Heart left ventricle (tissue), 16 donors: ENCODE results near the gene DEUP1. TPM values are rescaled to one million over a fixed set of nuclear protein-coding genes. Genes with fewer than 3 reads are reported as not detected.
A peak's percentile ranks its signal among the peaks of the same experiment; 100 is the strongest.

Source experiments
- ATAC-seq, 4 donors: fragments of 200-7000 bp; cut with Tn5 transposase; one replicate each; pipeline ENCODE4 v1.9.1; 2020 to 2022; ENCODE audit warnings: moderate library complexity in 4 of 4, mild to moderate bottlenecking in 3 of 4, moderate number of reproducible peaks in 1 of 4
- DNase-seq, 5 donors: peaks; one replicate each; pipeline ENCODE4 v3.0.0-alpha.2; 2020
- H3K27ac ChIP-seq, 12 donors: fragments of 200-600 bp; sonication (generic) in 4 of 12; one replicate each; pipeline versions ENCODE4 v1.5.0 to v1.8.0; 2016 to 2022; ENCODE audit warnings: mild to moderate bottlenecking in 2 of 12
- H3K27me3 ChIP-seq, 9 donors: fragments of 200-600 bp; sonication (generic) in 2 of 9; one replicate each; pipeline versions ENCODE4 v1.5.1 to v1.8.0; 2016 to 2022; ENCODE audit warnings: mild to moderate bottlenecking in 3 of 9
- H3K36me3 ChIP-seq, 9 donors: fragments of 200-600 bp; sonication (generic) in 2 of 9; one replicate each; pipeline versions ENCODE4 v1.5.0 to v1.8.0; 2018 to 2022; ENCODE audit warnings: mild to moderate bottlenecking in 2 of 9
- H3K4me1 ChIP-seq, 12 donors: fragments of 200-600 bp; sonication (generic) in 4 of 12; one replicate each; pipeline versions ENCODE4 v1.5.0 to v1.8.0; 2016 to 2022; ENCODE audit warnings: mild to moderate bottlenecking in 3 of 12
- H3K4me3 ChIP-seq, 12 donors: fragments of 200-600 bp; sonication (generic) in 4 of 12; one replicate each; pipeline versions ENCODE4 v1.5.0 to v1.8.0; 2017 to 2022; ENCODE audit warnings: mild to moderate bottlenecking in 9 of 12, moderate library complexity in 4 of 12
- H3K9me3 ChIP-seq, 12 donors: fragments of 200-600 bp; sonication (generic) in 4 of 12; one replicate each; pipeline versions ENCODE4 v1.5.0 to v1.8.0; 2016 to 2022; ENCODE audit warnings: mild to moderate bottlenecking in 1 of 12
- POLR2A ChIP-seq, 2 donors: fragments of 450-650 bp; IDR thresholded peaks; one replicate each; pipeline ENCODE4 v1.6.1; 2017; ENCODE audit warnings: antibody characterized with exemption in 2 of 2, mild to moderate bottlenecking in 2 of 2, moderate library complexity in 2 of 2
- WGBS, 4 donors: extraction: QIAGEN DNeasy Blood & Tissue Kit in 2 of 4; methylation state at CpG; one replicate each; pipeline versions ENCODE4 v1.1.5 to v1.1.7; 2013 to 2018; 5-methylcytosine and 5-hydroxymethylcytosine counted together
- intact Hi-C, 10 donors: fragments of 100-400 bp; cut with DNase I; formaldehyde crosslinking; loops; one replicate each; pipeline versions ENCODE4 v1.11.1 to v1.14.2; 2022
- polyA plus RNA-seq, 2 donors: library from polyadenylated mRNA; stranded (reverse); fragments of 200-250 nt; gene quantifications; one replicate each; pipeline ENCODE4 v1.2.3, GENCODE V29; 2013
- total RNA-seq, 9 donors: library from RNA; depleted of rRNA in 2 of 9; stranded (reverse); fragments of >200 nt in 2 of 9; fragmentation: NEBNext Ultra II Directional in 3 of 9; extraction: Animal tissue kit (Norgen Biotek cat#: 25700) in 3 of 9; gene quantifications; one replicate each; pipeline versions ENCODE4 v1.1.0 to v1.2.4, GENCODE V29; 2016 to 2023
- TF ChIP-seq, protein P1 (sequence below), 12 donors: fragments of 200-600 bp; sonication (generic) in 4 of 12; IDR thresholded peaks; one replicate each; pipeline versions ENCODE4 v1.5.0 to v1.8.0; 2018 to 2022; ENCODE audit warnings: antibody characterized with exemption in 12 of 12, mild to moderate bottlenecking in 5 of 12
- donor health status: ischemic (EF 13 %, LVEDD 7.1; RV severe dilation, severe dysfunction).
- donor health status: healthy with polysubstance abuse.
- donor health status: DM: no; HTN: yes; CAD: no.
- donor health status: DM: no; HTN: no; CAD: no.
- donor health status: ischemic (EF 25% LVEDD 6.9; RV normal size, moderate dysfunction).
- donor health status: ischemic (EF 25% LVEDD 5.7; RV mildly dilated, moderate dysfunction).
- donor health status: healthy.
- donor health status: DM: yes; HTN: yes; CAD: no.
- donor health status: ischemic (EF 35%, LVEDD 5.7; RV mildly dilated, moderate dysfunction).
- donor health status: nonischemic (EF 11% LVEDD 7.7; RV severe dilation, severe dysfunction).
- donor health status: DM: yes; HTN: yes; CAD: no.
- donor health status: PGD.
- donor health status: ischemic (EF 29% LVEDD 5.4; RV normal size, mild dysfunction).
- donor health status: nonischemic (EF 23%, LVEDD 6.1; RV moderate dilation, normal function).

The DEUP1 gene
- total and polyA plus RNA-seq, 11 donors: not detected

DNA sequence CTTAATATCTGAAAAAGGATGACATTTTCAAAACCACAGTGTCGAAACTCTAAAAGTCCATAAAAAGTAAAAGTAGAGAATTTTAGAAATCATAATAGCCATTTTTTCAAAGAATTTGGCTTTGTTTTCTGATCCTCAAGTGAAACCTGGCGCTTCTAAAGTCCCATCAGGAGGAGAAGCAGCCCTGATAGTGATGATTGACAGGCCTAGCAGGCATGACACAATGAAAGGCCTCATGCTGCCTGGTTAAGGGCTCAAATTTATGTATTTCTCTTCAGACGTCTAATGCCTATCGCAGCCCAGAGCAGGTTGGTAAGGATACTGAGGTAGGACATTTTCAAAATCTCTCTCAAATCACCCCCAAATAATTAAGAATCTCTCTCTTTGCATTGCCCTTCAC, 3.9 kb upstream of the DEUP1 start:
- no peaks in the 10 kb centered on the region for H3K9me3 ChIP-seq
- peaks cover 0 to 12% (median 0%) of the 10 kb centered on the region in 12 donors for H3K4me1 ChIP-seq
- no peak overlapping the region for H3K4me3 ChIP-seq
- peaks cover 0 to 25% (median 7%) of the 10 kb centered on the region in 9 donors for H3K27me3 ChIP-seq
- H3K36me3 ChIP-seq: no peaks in the 10 kb centered on the region
- H3K27ac ChIP-seq: no peak overlapping the region
- 90 to 95% (median 92%) methylated on average over 4 of the region's 4 CpGs for WGBS, 4 donors
- intact Hi-C loops: no loop called here
- no peak for ATAC-seq
- TF ChIP-seq, protein P1, sequence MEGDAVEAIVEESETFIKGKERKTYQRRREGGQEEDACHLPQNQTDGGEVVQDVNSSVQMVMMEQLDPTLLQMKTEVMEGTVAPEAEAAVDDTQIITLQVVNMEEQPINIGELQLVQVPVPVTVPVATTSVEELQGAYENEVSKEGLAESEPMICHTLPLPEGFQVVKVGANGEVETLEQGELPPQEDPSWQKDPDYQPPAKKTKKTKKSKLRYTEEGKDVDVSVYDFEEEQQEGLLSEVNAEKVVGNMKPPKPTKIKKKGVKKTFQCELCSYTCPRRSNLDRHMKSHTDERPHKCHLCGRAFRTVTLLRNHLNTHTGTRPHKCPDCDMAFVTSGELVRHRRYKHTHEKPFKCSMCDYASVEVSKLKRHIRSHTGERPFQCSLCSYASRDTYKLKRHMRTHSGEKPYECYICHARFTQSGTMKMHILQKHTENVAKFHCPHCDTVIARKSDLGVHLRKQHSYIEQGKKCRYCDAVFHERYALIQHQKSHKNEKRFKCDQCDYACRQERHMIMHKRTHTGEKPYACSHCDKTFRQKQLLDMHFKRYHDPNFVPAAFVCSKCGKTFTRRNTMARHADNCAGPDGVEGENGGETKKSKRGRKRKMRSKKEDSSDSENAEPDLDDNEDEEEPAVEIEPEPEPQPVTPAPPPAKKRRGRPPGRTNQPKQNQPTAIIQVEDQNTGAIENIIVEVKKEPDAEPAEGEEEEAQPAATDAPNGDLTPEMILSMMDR (IDR thresholded peaks at IDR 0.05): no peak
- TF ChIP-seq POLR2A (IDR thresholded peaks at IDR 0.05): no peak
- no peak for DNase-seq

DNA sequence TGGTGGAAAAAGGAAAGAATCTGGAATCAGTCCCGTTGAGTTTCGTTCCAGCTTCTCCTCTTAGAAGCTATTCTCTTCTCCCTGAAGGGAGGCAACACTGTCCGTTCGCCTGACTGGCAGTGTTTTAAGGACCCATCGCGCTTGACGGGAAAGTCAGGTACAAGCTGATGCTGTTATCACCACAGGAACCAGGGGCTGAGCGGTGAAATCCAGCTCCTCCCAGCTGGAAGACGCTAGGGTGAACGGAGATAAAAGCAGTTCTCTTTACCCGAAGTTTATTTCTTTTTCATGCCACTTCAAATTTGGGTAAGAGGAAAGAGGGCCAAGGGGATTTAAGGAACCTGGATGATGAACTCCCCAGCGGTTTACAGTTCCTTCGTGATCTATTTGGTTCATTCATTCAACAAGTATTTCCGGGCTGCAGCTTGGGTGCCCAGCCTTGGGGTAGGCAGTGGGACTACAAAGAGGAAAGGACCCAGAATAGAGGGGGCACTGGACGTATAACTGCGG, 551 bp upstream of the DEUP1 start:
- H3K36me3 ChIP-seq: no peaks in the 10 kb centered on the region
- WGBS, 4 donors: 5 to 9% (median 7%) methylated on average over 16 of the region's 16 CpGs
- DNase-seq (no peak), ATAC-seq (no peak)
- H3K27me3 ChIP-seq: peaks cover 0 to 26% (median 7%) of the 10 kb centered on the region in 9 donors
- intact Hi-C loops: loop anchor here in 2 of 10 donors (5.0 to 10.0 kb wide), 2 partner anchors 65 to 217 kb away; no protein-coding TSS in a partner anchor
- no peak for TF ChIP-seq POLR2A (IDR thresholded peaks at IDR 0.05)
- TF ChIP-seq, protein P1 (IDR thresholded peaks at IDR 0.05): no peak
- no peaks in the 10 kb centered on the region for H3K9me3 ChIP-seq
- H3K27ac ChIP-seq: no peak overlapping the region
- H3K4me3 ChIP-seq: peak overlapping the region in 11 of 12 donors; percentile 2 to 54 (median 35)
- peaks cover 0 to 12% (median 0%) of the 10 kb centered on the region in 12 donors for H3K4me1 ChIP-seq

DNA sequence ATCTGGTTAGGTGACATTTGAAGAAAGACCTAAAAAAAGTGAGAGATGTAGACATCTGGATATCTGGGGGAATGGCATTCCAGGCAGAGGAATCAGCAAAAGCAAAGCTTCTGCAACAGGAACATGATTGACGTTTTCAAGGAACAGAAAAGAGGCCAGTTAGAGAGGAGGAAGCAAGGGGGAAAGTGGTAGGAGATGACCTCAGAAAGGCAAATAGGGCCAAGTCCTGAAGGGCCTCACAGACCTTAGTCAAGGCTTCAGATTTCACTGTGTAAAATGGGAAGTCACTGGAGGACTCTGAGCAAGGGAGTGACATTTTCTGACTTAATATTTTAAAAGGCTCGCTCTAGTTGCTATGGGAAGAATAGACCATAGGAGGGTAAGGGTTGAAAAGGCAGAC, 9.7 kb downstream of the DEUP1 start:
- 57 to 69% (median 62%) methylated on average over 2 of the region's 2 CpGs for WGBS, 4 donors
- no peaks in the 10 kb centered on the region for H3K4me1 ChIP-seq
- DNase-seq (no peak), ATAC-seq (no peak)
- H3K4me3 ChIP-seq: no peak overlapping the region
- no peaks in the 10 kb centered on the region for H3K27me3 ChIP-seq
- H3K9me3 ChIP-seq: no peaks in the 10 kb centered on the region
- no peak overlapping the region for H3K27ac ChIP-seq
- no peak for TF ChIP-seq POLR2A (IDR thresholded peaks at IDR 0.05)
- TF ChIP-seq, protein P1 (IDR thresholded peaks at IDR 0.05): no peak
- intact Hi-C loops: no loop called here
- no peaks in the 10 kb centered on the region for H3K36me3 ChIP-seq

DNA sequence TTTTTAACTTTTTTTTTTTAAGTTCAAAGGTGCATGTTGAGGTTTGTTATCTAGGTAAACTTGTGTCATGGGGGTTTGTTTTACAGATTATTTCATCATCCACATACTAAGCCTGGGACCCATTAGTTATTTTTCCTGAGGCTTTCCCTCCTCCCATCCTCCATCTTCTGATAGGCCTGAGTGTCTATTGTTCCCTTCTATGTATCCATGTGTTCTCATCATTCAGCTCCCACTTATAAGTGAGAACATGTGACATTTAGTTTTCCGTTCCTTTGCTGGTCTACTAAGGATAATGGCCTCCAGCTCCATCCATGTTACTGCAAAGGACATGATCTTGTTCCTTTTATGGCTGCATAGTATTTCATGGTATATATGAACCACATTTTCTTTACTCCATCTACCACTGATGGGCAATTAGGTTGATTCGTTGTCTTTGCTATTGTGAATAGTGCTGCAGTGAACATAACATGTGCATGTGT, 14.4 kb downstream of the DEUP1 start:
- 79 to 89% (median 83%) methylated on average over 2 of the region's 2 CpGs for WGBS, 4 donors
- Histone ChIP-seq H3K4me1 (no peaks in the 10 kb centered on the region), H3K4me3 (no peak overlapping the region), H3K9me3 (peaks cover 0 to 5% (median 0%) of the 10 kb centered on the region in 12 donors), H3K36me3 (no peaks in the 10 kb centered on the region), H3K27me3 (no peaks in the 10 kb centered on the region), H3K27ac (no peak overlapping the region)
- intact Hi-C loops: no loop called here
- TF ChIP-seq POLR2A (IDR thresholded peaks at IDR 0.05): no peak
- TF ChIP-seq, protein P1 (IDR thresholded peaks at IDR 0.05): no peak
- DNase-seq: no peak
- ATAC-seq: no peak
